C4-2B (cell line): Measurements from ENCODE around the gene SUCLG1.

Experiments used
- ZFX ChIP-seq: fragments of 450-650 bp; IDR thresholded peaks from 2 replicates; pipeline ENCODE4 v1.6.1; 2017
- TF ChIP-seq, protein P1 (sequence below): fragments of 450-650 bp; conservative IDR thresholded peaks from 2 replicates; pipeline ENCODE4 v1.5.1; 2017; ENCODE audit warnings: mild to moderate bottlenecking

DNA sequence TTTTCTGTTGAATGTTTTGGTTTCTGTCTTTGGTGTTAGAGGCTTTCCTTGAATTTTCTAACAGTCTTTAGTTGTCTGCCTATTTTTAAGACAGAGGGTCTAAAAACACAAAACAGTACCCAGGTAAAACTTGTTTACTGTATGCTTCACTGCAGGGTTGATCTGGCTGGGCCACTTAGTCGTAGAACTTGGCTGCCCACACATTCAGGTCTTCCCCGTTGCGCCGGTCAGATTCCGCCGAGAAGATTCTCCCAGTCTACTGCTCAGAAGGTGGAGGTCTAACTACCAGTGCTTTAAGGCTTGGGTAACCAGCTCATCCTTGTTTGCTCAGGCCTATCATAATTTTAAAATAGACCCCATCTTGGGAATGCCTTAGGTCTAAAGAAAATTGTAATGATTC is 32.7 kb upstream of the SUCLG1 start:
- TF ChIP-seq, protein P1, sequence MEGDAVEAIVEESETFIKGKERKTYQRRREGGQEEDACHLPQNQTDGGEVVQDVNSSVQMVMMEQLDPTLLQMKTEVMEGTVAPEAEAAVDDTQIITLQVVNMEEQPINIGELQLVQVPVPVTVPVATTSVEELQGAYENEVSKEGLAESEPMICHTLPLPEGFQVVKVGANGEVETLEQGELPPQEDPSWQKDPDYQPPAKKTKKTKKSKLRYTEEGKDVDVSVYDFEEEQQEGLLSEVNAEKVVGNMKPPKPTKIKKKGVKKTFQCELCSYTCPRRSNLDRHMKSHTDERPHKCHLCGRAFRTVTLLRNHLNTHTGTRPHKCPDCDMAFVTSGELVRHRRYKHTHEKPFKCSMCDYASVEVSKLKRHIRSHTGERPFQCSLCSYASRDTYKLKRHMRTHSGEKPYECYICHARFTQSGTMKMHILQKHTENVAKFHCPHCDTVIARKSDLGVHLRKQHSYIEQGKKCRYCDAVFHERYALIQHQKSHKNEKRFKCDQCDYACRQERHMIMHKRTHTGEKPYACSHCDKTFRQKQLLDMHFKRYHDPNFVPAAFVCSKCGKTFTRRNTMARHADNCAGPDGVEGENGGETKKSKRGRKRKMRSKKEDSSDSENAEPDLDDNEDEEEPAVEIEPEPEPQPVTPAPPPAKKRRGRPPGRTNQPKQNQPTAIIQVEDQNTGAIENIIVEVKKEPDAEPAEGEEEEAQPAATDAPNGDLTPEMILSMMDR: no peak
- TF ChIP-seq ZFX: no peak
